HEK293 (cell line): ENCODE data around the gene CAPN15.

Experiments used
- CTCF ChIP-seq: fragments of 450-650 bp; formaldehyde crosslinking; IDR thresholded peaks from 2 replicates; pipeline ENCODE4 v1.5.1; 2016; ENCODE audit warnings: missing biosample characterization, missing genetic modification characterization
- PRDM10 ChIP-seq: fragments of 450-650 bp; formaldehyde crosslinking; IDR thresholded peaks from 2 replicates; pipeline ENCODE4 v1.5.1; 2016; ENCODE audit warnings: missing biosample characterization, missing genetic modification characterization
- REST ChIP-seq: fragments of 450-650 bp; formaldehyde crosslinking; IDR thresholded peaks from 2 replicates; pipeline ENCODE4 v1.5.1; 2016; ENCODE audit warnings: missing biosample characterization, missing genetic modification characterization
- ZIC2 ChIP-seq: fragments of 450-650 bp; formaldehyde crosslinking; IDR thresholded peaks from 2 replicates; pipeline ENCODE4 v1.5.1; 2016; ENCODE audit warnings: missing biosample characterization, missing genetic modification characterization
- ZNF175 ChIP-seq: fragments of 450-650 bp; formaldehyde crosslinking; IDR thresholded peaks from 2 replicates; pipeline ENCODE4 v1.5.1; 2016; ENCODE audit warnings: missing biosample characterization, missing genetic modification characterization
- ZNF280C ChIP-seq: fragments of 450-650 bp; formaldehyde crosslinking; IDR thresholded peaks from 2 replicates; pipeline ENCODE4 v1.5.1; 2016; ENCODE audit warnings: missing biosample characterization, missing genetic modification characterization
- ZNF324 ChIP-seq: fragments of 450-650 bp; formaldehyde crosslinking; IDR thresholded peaks from 2 replicates; pipeline ENCODE4 v1.5.1; 2016; ENCODE audit warnings: missing biosample characterization, missing genetic modification characterization
- ZNF473 ChIP-seq: fragments of 450-650 bp; formaldehyde crosslinking; IDR thresholded peaks from 2 replicates; pipeline ENCODE4 v1.5.1; 2017; ENCODE audit warnings: missing biosample characterization, missing genetic modification characterization
- ZNF555 ChIP-seq: fragments of 450-650 bp; formaldehyde crosslinking; conservative IDR thresholded peaks from 2 replicates; pipeline ENCODE4 v1.5.1; 2017; ENCODE audit warnings: missing biosample characterization, mild to moderate bottlenecking, missing genetic modification characterization, inconsistent platforms

GRCh38 chr16:500709-501108 lies 26.8 kb upstream of the CAPN15 start:
- TF ChIP-seq CTCF (tag by site-specific recombination) (no peak), ZNF473 (tag by site-specific recombination) (no peak), PRDM10 (tag by site-specific recombination) (no peak), ZNF280C (no peak), REST (tag by site-specific recombination) (no peak), ZIC2 (tag by site-specific recombination) (no peak), ZNF555 (no peak), ZNF324 (tag by site-specific recombination) (no peak), ZNF175 (no peak)
